Measurements from ENCODE around the gene POGZ.

- TF ChIP-seq CTCF (conservative IDR thresholded peaks at IDR 0.05; ENCODE audit: low read length) (peak; percentile 86), EZH2phosphoT487 (IDR thresholded peaks at IDR 0.05; ENCODE audit: borderline replicate concordance) (no peak)
Observed at GRCh38 chr1:151443846-151444782, 15.2 kb downstream of the POGZ start.
